Posterior vena cava (tissue), 2 donors: ENCODE results near the gene LAMB4. TPM values are rescaled to one million over a fixed set of nuclear protein-coding genes. Genes with fewer than 3 reads are reported as not detected.

ENCODE experiments used
- DNase-seq: peaks from one replicate; pipeline ENCODE4 v3.0.0-alpha.2; 2020; ENCODE audit warnings: low spot score
- intact Hi-C, 2 donors: fragments of 100-400 bp; cut with DNase I; formaldehyde crosslinking; loops; one replicate each; pipeline versions ENCODE4 v1.14.1 to v1.14.2; 2022 to 2023
- total RNA-seq, 2 donors: library from RNA; stranded (reverse); fragmentation: NEBNext Ultra II Directional; extraction: Animal tissue kit (Norgen Biotek cat#: 25700); gene quantifications; one replicate each; pipeline ENCODE4 v1.2.1, GENCODE V29; 2021
- donor health status: DM: yes; HTN: yes; CAD: no.
- donor health status: DM: yes; HTN: yes; CAD: no.

Gene LAMB4
- total RNA-seq, 2 donors from 2014 or later: 0.37 TPM; not detected in 1

- DNase-seq: no peak
- intact Hi-C loops: loop anchor here in 1 of 2 donors (10.0 kb wide), 1 partner anchor 269 kb away; no protein-coding TSS in a partner anchor
Measured at GRCh38 chr7:108143658-108144420, 13.7 kb upstream of the LAMB4 start.

GRCh38 chr7:108142675-108143259, 12.6 kb upstream of the LAMB4 start:
- intact Hi-C loops: loop anchor here in 1 of 2 donors (10.0 kb wide), 1 partner anchor 268 kb away; no protein-coding TSS in a partner anchor
- DNase-seq: no peak

DNA sequence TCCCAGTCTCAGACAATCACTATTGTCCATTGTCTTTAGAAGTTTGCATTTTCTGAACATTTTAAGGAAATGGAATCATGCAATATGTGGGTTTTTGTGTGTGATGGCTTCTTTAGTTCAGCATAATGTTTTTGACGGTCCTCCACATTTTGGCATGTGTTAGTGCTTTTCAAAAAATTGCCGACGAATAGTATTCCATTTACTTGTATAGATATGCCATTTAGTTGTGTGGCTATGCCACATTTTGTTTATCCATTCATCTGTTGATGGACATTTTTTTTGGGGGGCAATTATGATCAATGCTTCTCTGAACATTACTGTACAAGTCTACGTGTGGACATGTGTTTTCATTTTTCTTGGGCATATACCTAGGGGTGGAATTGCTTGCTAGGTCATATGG, 12.0 kb upstream of the LAMB4 start:
- no peak for DNase-seq
- intact Hi-C loops: loop anchor here in 1 of 2 donors (10.0 kb wide), 1 partner anchor 267 kb away; no protein-coding TSS in a partner anchor

DNA sequence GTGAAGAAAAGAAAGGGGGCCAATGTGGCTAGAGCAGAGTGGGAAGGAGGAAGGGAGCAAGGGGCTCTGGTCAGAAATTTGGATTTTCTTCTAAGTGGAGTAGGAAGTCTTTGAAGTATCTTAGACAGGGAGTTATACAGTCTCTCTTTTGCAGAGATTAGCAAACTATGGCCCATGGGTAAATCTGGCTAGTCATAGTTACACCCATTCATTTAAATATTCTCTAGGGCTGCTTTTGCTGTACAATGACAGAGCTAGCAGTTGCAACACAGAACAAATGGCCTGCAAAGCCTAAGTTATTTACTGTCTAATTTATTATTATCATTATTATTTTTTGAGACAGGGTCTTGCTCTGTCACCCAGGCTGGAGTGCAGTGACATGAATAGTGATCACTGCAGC, 10.5 kb upstream of the LAMB4 start:
- DNase-seq: no peak
- intact Hi-C loops: loop anchor here in 1 of 2 donors (10.0 kb wide), 1 partner anchor 266 kb away; no protein-coding TSS in a partner anchor

DNA sequence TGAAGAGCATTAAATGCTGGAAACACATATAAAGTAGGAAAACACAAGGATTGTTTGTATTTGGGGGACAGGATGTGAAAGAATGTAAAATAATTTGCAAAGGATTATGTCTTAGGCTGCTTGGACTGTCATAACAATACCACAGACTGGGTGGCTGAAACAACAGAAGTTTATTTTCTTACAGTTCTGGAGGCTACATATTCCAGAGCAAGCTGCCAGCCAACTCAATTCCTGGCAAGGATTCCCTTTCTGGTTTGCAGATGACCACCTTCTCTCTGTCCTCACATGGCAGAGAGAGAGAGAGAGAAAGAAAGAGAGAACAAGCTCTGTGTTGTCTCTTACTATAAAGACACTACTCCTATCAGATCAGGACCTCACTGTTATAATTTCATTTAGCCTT, 8.8 kb upstream of the LAMB4 start:
- DNase-seq: no peak
- intact Hi-C loops: loop anchor here in 1 of 2 donors (10.0 kb wide), 1 partner anchor 84 kb away; no protein-coding TSS in a partner anchor

GRCh38 chr7:108137993-108138392, 7.8 kb upstream of the LAMB4 start:
- no peak for DNase-seq
- intact Hi-C loops: loop anchor here in 1 of 2 donors (10.0 kb wide), 1 partner anchor 83 kb away; no protein-coding TSS in a partner anchor

GRCh38 chr7:108137040-108137439, 6.9 kb upstream of the LAMB4 start:
- no peak for DNase-seq
- intact Hi-C loops: loop anchor here in 1 of 2 donors (10.0 kb wide), 1 partner anchor 82 kb away; no protein-coding TSS in a partner anchor

GRCh38 chr7:108136191-108136688, 6.1 kb upstream of the LAMB4 start:
- DNase-seq: no peak
- intact Hi-C loops: loop anchor here in 1 of 2 donors (10.0 kb wide), 1 partner anchor 81 kb away; no protein-coding TSS in a partner anchor

DNA sequence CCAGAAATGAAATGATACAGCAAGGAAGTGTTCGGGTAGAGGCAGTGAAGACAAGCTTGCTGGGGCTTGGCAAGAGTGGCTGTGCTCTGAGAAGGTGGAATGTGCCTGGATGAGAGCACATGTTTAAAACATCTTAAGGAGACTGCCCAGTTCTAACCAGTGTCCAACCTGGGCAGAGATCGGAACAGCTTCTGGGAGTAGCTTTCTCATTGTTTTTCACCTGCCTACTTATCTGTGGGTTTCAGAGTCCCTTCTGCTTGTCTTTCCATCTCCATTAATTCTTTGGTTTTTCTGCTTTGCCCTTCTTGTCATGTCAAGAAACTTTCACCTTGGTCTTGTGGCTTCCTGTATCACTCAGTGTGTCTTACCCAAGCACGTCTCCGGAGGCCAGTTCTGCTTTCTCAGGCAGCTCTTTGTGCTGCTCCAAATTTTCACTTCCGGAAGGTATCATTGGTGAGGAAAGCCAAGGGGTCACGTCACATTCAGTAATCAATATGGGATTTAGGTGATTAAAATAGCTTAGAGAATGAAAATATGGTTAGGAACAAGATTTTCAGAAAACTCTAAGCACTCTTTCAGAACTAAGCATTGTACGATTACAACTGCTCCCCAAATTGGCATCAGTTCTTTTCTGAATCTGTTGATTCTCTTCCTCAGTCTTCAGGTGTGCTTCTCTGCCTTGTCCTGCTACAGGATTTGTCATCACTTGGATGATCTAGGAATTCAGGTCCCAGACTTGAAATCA, 5.5 kb upstream of the LAMB4 start:
- DNase-seq: no peak
- intact Hi-C loops: loop anchor here in 1 of 2 donors (10.0 kb wide), 1 partner anchor 81 kb away; no protein-coding TSS in a partner anchor

DNA sequence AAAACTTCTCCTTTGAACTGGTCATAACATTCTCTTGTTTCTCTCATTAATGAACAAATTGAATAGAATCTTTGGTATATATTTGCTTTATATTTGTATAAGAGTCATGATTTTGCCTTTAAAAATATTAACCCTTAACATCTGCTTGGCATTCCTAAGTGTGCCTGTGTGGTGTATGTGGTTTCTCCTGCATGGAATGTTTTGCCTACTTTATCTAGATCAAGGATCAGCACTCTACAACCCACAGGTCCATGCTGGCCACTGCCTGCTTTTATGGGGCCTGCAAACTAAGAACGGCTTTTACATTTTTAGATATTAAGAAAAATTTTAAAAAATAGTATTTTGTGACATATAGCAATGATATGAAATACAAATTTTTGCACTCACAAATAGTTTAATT, 4.3 kb upstream of the LAMB4 start:
- intact Hi-C loops: loop anchor here in 1 of 2 donors (10.0 kb wide), 1 partner anchor 80 kb away; no protein-coding TSS in a partner anchor

DNA sequence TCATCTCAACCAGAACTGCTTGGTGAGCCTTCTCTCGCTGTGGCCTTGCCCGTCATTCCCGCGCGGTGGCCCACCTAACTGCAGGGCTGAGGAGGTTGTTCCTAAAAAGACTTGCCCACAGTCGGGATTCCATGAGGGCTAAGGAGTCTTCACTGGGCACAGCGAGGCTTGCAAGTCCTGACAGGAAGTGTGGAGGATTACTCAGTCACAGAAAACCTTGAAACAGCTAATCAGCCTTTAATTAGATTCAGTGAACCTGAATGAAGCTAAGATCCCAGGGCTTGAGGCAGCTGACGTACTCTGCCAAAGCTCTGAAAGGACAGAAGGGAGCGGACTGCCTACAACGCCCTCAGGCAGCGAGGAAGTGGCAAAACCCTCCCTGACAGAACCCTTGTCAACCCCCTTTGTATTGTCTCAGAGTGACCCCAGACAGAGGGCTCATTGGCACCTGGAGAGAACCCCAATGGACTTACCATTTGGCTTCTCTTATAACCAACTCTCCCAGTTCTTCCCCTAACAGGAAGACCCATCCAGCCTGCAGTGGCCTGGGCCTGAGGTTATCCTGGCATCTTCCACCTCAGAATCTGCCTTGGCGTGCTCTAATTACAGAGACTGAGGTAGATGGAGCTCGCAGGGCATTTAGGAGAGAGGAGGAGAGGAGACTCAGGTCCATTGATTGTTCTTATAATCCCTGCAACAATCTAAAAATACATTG, 2.5 kb upstream of the LAMB4 start:
- intact Hi-C loops: loop anchor here in 1 of 2 donors (10.0 kb wide), 1 partner anchor 78 kb away; no protein-coding TSS in a partner anchor
- DNase-seq: no peak

More for the DNA sequence above, 4.3 kb upstream of the LAMB4 start:
- no peak for DNase-seq

DNA sequence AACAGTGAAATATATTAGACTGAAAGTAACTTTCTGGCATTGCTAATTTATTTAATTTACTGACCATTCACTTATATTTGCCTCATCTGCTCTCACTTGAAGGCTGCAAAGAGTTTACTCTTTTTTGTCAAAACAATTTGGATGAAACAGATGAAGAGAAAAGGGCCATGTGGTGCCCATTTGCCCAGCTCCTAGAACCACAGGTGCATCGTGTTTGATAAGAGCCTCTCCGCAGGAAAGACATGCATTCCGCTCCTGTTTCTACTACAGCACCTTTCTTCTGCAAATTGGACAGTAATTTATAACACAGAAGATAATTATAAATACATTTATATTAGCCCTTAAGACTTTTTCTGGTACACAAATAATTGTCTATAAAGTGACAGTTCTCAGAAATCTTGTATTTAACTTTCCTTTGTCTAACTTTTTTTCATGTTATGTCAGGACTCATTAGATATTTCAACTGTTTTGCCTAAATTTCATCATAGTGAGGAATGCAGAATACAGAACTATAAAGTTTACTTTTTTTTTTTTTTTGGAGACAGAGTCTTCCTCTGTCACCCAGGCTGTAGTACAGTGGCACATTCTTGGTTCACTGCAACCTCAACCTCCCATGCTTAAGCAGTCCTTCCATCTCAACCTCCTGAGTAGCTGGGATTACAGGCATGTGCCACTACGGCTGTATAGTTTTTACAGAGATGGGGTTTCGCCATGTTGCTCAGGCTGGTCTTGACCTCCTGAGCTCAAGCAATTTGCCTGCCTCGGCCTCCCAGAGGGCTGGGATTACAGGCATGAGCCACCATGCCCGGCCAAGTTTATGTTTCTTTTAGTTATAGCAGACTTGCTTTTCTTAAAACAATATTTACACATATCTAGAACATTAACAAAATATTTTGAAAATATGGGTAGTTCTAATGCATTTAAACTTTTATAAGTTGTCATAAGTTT, 869 bp downstream of the LAMB4 start:
- intact Hi-C loops: no loop called here
- no peak for DNase-seq

DNA sequence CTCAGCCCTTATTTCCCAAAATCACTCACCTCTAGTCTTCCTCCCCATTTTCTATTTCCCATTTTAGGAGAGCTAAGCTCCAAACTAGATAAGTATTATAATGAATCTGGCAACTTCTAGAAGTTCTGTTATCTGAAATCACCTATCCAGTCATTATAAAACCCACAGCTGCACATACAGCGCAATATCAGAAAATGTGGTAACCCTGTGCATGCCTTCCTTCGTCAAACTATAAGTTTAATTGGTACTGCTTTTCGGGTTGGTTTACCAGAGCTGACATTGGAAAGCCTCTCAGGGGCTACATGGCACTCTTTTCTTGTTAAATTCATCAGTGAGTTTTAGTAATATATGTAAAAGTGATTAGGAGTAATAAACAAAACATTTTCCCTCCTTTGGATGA, 1.6 kb downstream of the LAMB4 start:
- no peak for DNase-seq
- intact Hi-C loops: no loop called here

DNA sequence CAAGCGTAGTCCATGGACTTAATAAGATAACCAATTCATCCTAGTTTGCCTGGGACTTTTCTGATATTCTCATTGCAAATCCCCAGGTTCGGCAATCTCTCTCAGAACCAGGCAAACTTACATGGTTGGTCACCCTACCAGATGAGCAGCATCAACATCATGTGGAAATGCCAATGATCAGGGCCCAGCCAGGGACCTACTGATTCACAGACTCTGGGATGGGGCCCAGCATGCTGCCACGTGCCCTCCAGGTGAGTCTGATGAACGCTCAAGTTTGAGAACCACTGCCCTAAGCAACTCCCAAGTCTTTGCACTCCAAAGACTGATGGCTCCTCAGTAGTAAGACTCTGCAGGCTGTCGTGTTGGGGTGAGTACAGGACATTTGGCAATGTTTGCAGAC, 2.7 kb downstream of the LAMB4 start:
- DNase-seq: no peak
- intact Hi-C loops: no loop called here

GRCh38 chr7:108124820-108125219, 5.3 kb downstream of the LAMB4 start:
- intact Hi-C loops: no loop called here

DNA sequence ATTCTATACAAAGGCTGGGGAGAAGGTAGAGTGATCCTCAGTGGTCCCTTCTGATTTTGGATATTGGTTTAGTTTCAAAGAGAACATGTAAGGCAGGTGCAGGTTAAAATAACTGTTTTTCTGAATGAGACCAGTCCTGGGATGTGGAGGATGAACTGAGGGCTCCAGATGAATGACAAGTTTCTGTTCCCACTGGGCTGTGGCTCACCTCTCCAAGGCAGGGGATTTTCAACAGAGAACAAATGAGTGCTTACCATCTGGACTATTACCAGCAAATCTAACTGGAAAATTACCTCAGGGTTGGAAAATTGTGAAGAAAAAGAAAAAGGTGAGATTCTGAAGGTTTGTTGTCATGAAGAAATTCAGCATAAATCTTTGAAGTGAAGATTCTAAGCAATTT, 8.0 kb downstream of the LAMB4 start:
- no peak for DNase-seq
- intact Hi-C loops: no loop called here

More at GRCh38 chr7:108124820-108125219, 5.3 kb downstream of the LAMB4 start:
- DNase-seq: no peak

- DNase-seq: no peak
- intact Hi-C loops: no loop called here
Measured at GRCh38 chr7:108120933-108121332, 9.2 kb downstream of the LAMB4 start.

DNA sequence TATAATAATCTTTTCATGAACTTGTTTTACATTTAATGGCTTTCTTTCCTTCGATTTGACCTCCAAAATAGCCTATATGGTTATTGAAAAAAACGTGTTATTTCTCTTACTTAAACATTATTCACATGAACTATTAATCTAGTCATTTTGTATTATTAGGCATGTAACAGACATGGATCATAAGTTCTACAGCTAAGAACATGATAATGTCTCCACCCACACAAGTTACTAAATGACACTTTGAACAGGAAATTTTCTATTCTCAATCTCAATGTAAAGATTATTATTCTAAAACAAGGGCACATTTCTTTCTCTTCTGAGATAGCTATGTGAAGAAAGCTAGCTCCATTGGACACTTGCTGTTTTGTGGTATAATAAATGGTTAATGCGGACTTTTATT, 10.0 kb downstream of the LAMB4 start:
- intact Hi-C loops: no loop called here
- no peak for DNase-seq
